Measurements from ENCODE around the gene HLCS.
"Not testable (repeated sequence)": the region's sequence is repeated elsewhere in the genome, so short reads cannot be mapped to it uniquely, and the experiment has no call there.

Gene HLCS

DNA sequence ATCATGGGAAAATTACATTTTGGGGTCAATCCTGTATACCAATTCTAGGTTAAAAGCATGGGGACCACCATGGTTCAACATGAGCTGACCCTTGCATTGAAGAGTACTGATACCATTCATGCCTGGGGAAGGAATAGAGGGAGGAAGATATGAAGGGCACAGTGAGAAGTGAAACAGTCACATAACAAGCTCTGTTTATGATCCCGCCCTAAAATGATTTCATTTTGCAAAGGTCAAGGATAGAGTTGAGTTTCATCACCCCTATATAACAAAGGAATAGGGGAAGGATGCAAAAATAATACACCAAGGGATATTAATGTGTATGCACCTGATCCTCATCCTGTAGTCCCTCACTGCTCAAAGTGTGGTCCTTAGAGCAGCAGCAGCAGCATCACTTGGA is 2.5 kb upstream of the HLCS start:
- Mint-ChIP-seq H3K4me1 (peaks cover 15% of the 10 kb centered on the region), H3K4me3 (no peak overlapping the region), H3K27me3 (no peaks in the 10 kb centered on the region), H3K9me3 (no peaks in the 10 kb centered on the region), H3K27ac (peak overlapping the region; percentile 16), H3K36me3 (no peaks in the 10 kb centered on the region)
- ATAC-seq = no peak

- H3K27ac Mint-ChIP-seq = peak overlapping the region; percentile 16
- H3K9me3 Mint-ChIP-seq = no peaks in the 10 kb centered on the region
- no peak overlapping the region for H3K4me3 Mint-ChIP-seq
Measured at GRCh38 chr21:36968414-36968813, 1.9 kb upstream of the HLCS start.

DNA sequence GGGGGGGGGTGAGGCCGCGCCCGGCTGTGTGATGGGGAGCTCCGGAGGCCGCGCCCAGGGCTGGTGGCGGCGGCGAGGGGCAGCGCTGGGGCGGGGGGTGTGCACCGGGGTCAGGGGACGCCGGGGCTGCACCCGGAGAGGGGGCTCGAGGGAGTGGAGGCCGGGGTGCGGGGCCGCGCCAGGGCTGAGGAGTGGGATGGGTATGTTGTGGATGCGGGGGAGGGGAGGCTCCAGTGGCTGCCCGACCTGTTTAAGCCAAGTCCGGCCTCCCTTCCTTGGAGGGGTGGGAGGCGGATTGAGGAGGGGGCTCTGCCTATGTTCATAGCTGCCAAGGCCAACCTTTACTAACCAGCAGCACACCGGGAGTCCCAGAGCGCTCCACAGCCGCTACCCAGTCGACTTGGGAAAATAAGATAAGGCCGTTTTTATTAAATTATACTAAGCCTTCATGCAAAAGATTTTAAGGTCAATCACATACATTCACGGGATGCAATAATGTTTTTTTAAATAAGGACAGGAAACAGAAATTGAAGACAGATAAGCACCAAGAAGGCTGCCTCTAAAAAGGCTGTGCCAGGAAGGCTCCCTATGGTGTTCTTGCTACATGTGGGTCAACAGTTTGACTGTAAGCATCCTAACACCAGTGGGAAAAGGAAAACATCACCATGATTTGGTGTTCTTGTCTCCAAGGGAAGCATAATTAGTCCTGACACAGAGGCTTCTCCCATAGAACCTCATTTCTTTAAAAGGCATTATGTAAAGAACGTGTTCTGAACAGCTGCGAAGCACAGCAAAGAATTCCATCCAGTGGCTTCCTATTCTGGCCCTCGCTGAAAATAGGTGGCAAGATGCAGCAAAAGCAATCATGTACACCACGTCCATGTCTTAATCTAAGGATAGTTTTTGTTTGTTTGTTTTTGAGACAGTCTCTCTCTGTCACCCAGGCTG is 626 bp upstream of the HLCS start:
- Mint-ChIP-seq H3K4me3 (peak overlapping the region; percentile 73), H3K36me3 (no peaks in the 10 kb centered on the region), H3K9me3 (no peaks in the 10 kb centered on the region), H3K27me3 (no peaks in the 10 kb centered on the region), H3K4me1 (peaks cover 15% of the 10 kb centered on the region), H3K27ac (peak overlapping the region; percentile 80)
- peak; percentile 67 for ATAC-seq

More at GRCh38 chr21:36968414-36968813, 1.9 kb upstream of the HLCS start:
- Mint-ChIP-seq H3K36me3 (no peaks in the 10 kb centered on the region), H3K27me3 (no peaks in the 10 kb centered on the region), H3K4me1 (peaks cover 15% of the 10 kb centered on the region)
- no peak for ATAC-seq

DNA sequence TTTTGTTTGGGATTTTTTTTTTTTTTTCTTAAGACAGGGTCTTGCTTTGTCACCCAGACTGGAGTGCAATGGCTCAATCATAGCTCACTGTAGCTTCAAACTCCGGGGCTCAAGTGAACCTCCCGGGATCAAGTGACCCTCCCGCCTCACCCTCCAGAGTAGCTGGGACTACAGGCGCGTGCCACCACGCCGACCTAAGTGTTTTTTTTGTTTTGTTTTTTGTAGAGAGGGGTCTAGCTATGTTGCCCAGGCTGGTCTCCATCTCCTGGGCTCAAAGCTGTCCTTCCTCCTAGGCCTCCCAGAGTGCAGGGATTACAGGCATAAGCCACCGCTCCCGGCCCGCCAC is 776 bp downstream of the HLCS start:
- ATAC-seq = no peak
- Mint-ChIP-seq H3K27ac (peak overlapping the region; percentile 82), H3K4me1 (peaks cover 15% of the 10 kb centered on the region), H3K9me3 (no peaks in the 10 kb centered on the region), H3K36me3 (peaks cover 4% of the 10 kb centered on the region), H3K4me3 (peak overlapping the region; percentile 77), H3K27me3 (no peaks in the 10 kb centered on the region)

DNA sequence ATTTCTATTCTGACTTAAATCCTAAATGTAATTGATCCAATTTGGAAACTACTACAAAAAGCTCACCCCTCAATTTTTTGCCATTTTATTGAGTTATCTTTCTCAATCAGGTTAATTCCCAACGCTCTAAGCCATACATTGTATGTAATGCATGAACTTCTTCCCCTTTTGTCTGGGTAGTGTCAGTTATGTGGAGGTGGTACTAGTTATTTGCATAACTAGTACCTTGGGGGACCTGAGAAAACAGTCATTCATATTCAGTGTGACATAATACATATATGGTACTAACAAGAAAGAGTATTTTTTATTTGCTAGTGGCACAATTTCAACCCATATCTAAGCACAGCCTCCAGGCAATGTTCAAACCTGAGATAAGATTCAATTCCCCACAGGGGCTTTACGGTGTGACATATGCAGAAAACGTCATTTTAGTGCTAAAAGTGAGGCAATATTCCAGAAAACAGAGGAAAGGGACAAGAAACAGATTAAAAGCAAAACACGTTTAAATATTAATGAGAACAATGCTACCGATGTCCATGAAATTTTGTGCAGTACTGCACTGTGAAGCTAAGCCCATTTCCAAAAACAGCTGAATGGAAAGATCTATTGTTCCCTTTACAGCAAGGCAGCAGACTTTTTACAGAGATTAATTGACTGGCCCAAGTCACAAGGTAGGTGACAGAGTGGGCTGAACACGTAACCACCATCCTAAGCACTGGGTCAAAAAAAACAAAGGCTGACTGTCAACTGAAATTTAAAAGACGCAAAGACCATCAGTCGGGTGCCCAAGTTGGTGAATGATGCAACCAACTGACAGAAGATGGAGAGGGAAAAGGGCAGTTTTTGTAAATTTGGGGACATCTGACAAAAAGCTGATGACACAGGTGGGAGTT is 1.4 kb downstream of the HLCS start:
- peak overlapping the region; percentile 82 for H3K27ac Mint-ChIP-seq
- peaks cover 15% of the 10 kb centered on the region for H3K4me1 Mint-ChIP-seq
- no peak for ATAC-seq
- no peaks in the 10 kb centered on the region for H3K9me3 Mint-ChIP-seq
- H3K4me3 Mint-ChIP-seq = peak overlapping the region; percentile 77
- peaks cover 10% of the 10 kb centered on the region for H3K36me3 Mint-ChIP-seq
- no peaks in the 10 kb centered on the region for H3K27me3 Mint-ChIP-seq

DNA sequence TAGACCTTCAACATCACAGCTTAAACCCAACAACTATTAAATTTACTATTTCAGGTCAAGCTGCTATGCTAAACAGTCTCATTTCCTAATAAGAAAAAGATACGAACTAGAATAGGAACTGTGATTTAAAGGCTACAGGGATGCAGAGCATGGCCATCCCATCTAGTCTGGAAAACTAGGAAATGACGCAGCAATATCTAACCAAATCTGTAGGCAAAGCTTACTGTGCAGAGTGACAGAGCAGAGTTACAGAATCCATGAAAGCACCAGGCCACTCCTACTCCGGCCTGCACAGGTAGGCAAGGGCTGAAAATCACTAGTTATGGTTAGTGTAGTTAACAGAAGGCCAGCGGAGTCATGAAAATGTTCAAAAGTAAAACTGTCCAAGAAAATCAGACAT is 2.1 kb downstream of the HLCS start:
- H3K4me1 Mint-ChIP-seq = peaks cover 15% of the 10 kb centered on the region
- no peak overlapping the region for H3K4me3 Mint-ChIP-seq
- no peak for ATAC-seq
- H3K27me3 Mint-ChIP-seq = no peaks in the 10 kb centered on the region
- peaks cover 16% of the 10 kb centered on the region for H3K36me3 Mint-ChIP-seq
- peak overlapping the region; percentile 82 for H3K27ac Mint-ChIP-seq
- no peaks in the 10 kb centered on the region for H3K9me3 Mint-ChIP-seq

- Mint-ChIP-seq H3K9me3 (no peaks in the 10 kb centered on the region), H3K4me3 (no peak overlapping the region), H3K27me3 (no peaks in the 10 kb centered on the region), H3K36me3 (peaks cover 20% of the 10 kb centered on the region), H3K4me1 (peaks cover 15% of the 10 kb centered on the region), H3K27ac (no peak overlapping the region)
- ATAC-seq = no peak
Measured at GRCh38 chr21:36962098-36962780, 4.2 kb downstream of the HLCS start.

DNA sequence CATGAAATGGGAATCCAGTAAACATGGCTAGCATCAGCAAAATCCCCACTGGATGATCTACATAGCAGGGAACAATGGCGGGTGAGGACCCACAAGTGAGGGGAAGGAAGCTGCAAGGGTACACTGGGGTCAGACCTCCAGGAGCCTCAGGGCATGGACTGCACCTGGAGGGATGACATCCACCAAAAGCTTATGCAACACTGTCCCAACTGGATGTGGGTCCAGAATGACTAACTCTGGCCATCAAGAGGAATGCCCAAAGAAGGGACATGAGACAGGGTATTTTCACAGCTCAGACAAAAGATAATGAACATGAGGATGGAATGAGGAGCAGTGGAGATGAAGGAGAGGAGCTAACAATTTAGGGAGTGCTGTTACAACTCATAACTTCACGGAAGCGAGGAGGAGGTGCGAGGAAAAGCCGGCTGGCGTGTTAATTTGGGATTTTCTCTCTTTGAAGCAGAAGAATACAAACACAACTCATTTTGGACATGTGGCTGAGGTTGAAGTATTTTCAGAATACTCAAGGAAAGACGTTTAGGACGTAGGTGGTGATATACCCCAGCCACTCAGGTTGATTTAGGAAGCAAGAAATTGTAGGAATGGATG is 5.7 kb downstream of the HLCS start:
- Mint-ChIP-seq H3K36me3 (peaks cover 33% of the 10 kb centered on the region), H3K27ac (no peak overlapping the region), H3K27me3 (no peaks in the 10 kb centered on the region), H3K4me1 (peaks cover 13% of the 10 kb centered on the region), H3K4me3 (no peak overlapping the region), H3K9me3 (no peaks in the 10 kb centered on the region)
- ATAC-seq = no peak

GRCh38 chr21:36959020-36959835 is 7.2 kb downstream of the HLCS start:
- H3K36me3 Mint-ChIP-seq = peaks cover 34% of the 10 kb centered on the region
- no peak overlapping the region for H3K27ac Mint-ChIP-seq
- no peak overlapping the region for H3K4me3 Mint-ChIP-seq
- H3K4me1 Mint-ChIP-seq = no peaks in the 10 kb centered on the region
- ATAC-seq = no peak
- H3K9me3 Mint-ChIP-seq = no peaks in the 10 kb centered on the region
- H3K27me3 Mint-ChIP-seq = no peaks in the 10 kb centered on the region

DNA sequence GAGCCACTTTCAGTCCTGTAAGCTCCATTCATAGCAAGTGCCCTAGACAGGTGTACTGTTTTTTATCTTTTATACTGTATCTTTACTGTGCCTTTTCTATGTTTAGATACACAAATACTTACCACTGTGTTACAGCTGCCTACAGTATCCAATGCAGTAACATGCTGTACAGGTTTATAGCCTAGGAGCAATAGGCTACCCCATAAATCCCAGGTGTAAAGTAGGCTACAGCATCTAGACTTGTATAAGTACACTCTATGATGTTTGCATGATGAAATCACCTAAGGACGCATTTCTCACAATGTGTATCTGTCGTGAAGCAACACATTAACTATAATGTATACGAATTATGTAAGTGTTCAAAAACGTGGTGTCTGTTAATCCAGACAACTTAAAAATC is 10.7 kb downstream of the HLCS start:
- Mint-ChIP-seq H3K27me3 (no peaks in the 10 kb centered on the region), H3K27ac (no peak overlapping the region), H3K36me3 (peaks cover 40% of the 10 kb centered on the region), H3K4me1 (no peaks in the 10 kb centered on the region), H3K9me3 (no peaks in the 10 kb centered on the region), H3K4me3 (no peak overlapping the region)
- ATAC-seq = no peak

DNA sequence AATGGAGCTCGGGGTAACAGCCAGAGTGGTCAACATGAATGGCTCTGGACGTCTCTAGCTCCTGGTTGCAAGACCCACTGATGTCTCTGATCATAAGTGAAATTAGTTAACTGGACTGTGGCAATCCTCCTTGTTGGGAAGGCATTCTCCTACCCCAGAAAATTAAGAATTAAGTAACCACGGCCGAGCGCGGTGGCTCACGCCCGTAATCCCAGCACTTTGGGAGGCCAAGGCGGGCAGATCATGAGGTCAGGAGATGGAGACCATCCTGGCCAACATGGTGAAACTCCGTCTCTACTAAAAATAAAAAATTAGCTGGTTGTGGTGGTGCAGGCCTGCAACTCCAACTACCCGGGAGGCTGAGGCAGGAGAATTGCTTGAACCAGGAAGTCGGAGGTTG is 14.1 kb downstream of the HLCS start:
- H3K27me3 Mint-ChIP-seq, H3K4me3 Mint-ChIP-seq, ATAC-seq, H3K4me1 Mint-ChIP-seq, H3K9me3 Mint-ChIP-seq, H3K27ac Mint-ChIP-seq: not testable (repeated sequence)
- H3K36me3 Mint-ChIP-seq = peaks cover 49% of the 10 kb centered on the region

- H3K4me3 Mint-ChIP-seq = no peak overlapping the region
- no peak overlapping the region for H3K27ac Mint-ChIP-seq
- H3K4me1 Mint-ChIP-seq = no peaks in the 10 kb centered on the region
- H3K36me3 Mint-ChIP-seq = peaks cover 55% of the 10 kb centered on the region
- no peaks in the 10 kb centered on the region for H3K27me3 Mint-ChIP-seq
- no peak for ATAC-seq
- H3K9me3 Mint-ChIP-seq = no peaks in the 10 kb centered on the region
Measured at GRCh38 chr21:36949171-36950141, 17.0 kb downstream of the HLCS start.

GRCh38 chr21:36948686-36949085 is 17.8 kb downstream of the HLCS start:
- H3K36me3 Mint-ChIP-seq = peaks cover 55% of the 10 kb centered on the region
- no peaks in the 10 kb centered on the region for H3K27me3 Mint-ChIP-seq

More at GRCh38 chr21:36948686-36949085, 17.8 kb downstream of the HLCS start:
- no peak for ATAC-seq
- no peak overlapping the region for H3K4me3 Mint-ChIP-seq
- H3K4me1 Mint-ChIP-seq = no peaks in the 10 kb centered on the region
- no peak overlapping the region for H3K27ac Mint-ChIP-seq
- H3K9me3 Mint-ChIP-seq = no peaks in the 10 kb centered on the region

Measured in stimulated activated memory B cell treated with anti-CD40 and anti-IgM and Interleukin-4, amounts not matched to agents 10 μg/mL and 1 μg/mL and 100 μg/mL, for 72 hours (primary cell).